Measurements from ENCODE around the gene HS3ST4.

DNA sequence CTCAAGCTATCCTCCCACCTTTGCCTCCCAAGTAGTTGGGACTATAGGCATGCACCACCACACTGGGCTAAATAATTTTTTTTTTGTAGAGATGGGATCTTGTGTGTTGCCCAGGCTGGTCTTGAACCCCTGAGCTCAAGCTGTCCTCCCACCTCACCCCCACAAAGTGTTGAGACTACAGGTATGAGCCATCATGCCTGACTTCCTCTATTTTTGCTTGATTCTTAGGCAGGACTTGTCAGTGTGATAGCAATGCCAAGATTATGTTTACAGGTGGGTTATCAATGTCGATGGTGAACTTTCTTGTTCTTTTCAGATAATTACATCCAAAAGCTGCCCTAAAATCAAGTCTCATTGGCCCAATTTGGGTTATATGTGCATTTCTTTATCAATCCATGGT, 96.9 kb downstream of the HS3ST4 start:
- TF ChIP-seq, protein P1, sequence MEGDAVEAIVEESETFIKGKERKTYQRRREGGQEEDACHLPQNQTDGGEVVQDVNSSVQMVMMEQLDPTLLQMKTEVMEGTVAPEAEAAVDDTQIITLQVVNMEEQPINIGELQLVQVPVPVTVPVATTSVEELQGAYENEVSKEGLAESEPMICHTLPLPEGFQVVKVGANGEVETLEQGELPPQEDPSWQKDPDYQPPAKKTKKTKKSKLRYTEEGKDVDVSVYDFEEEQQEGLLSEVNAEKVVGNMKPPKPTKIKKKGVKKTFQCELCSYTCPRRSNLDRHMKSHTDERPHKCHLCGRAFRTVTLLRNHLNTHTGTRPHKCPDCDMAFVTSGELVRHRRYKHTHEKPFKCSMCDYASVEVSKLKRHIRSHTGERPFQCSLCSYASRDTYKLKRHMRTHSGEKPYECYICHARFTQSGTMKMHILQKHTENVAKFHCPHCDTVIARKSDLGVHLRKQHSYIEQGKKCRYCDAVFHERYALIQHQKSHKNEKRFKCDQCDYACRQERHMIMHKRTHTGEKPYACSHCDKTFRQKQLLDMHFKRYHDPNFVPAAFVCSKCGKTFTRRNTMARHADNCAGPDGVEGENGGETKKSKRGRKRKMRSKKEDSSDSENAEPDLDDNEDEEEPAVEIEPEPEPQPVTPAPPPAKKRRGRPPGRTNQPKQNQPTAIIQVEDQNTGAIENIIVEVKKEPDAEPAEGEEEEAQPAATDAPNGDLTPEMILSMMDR (optimal IDR thresholded peaks at IDR 0.05 in 1 of 3, IDR thresholded peaks at IDR 0.05 in 1 of 3, conservative IDR thresholded peaks at IDR 0.05 in 1 of 3; ENCODE audit: extremely low read depth in 1 of 3, insufficient read depth in 2 of 3, low read length in 3 of 3): no peak
- no peak for TF ChIP-seq EZH2 (IDR thresholded peaks at IDR 0.05; ENCODE audit: low read length)
